SU-DHL-6 (cell line): Measurements from ENCODE around the gene SEZ6L.

Experiments
- EZH2phosphoT487 ChIP-seq: fragments of 200-600 bp; sonication (generic), shearing (Covaris generic); conservative IDR thresholded peaks from 2 replicates; pipeline ENCODE4 v1.6.1; 2018; ENCODE audit warnings: mild to moderate bottlenecking, antibody characterized with exemption, low read length, moderate library complexity, mixed read lengths
- TF ChIP-seq, protein P1 (sequence below): fragments of 200-600 bp; sonication (generic); IDR thresholded peaks from one replicate; pipeline ENCODE4 v1.5.1; 2017; ENCODE audit warnings: antibody characterized with exemption, mild to moderate bottlenecking, low read length, moderate library complexity; ENCODE audit not compliant: insufficient read depth, poor library complexity, severe bottlenecking

DNA sequence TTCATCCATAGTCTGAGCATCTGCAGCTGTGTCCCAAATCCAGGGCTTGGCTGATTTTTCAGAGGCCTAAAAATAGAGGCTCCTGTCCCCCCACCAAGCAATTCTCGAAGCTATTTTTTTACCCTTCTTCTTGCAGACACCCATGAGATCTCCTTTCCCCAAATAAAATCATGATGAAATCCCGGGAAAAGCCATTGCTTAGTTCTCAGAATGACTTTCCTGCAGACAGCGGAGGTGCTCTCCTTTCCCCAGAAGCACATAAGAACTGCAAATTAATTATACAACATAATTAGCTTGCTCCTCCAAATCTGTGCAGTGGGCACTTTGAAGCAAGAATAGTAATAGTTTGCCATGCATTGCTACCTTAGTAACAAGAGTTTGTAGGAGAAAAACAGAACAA is 176.2 kb downstream of the SEZ6L start:
- TF ChIP-seq, protein P1, sequence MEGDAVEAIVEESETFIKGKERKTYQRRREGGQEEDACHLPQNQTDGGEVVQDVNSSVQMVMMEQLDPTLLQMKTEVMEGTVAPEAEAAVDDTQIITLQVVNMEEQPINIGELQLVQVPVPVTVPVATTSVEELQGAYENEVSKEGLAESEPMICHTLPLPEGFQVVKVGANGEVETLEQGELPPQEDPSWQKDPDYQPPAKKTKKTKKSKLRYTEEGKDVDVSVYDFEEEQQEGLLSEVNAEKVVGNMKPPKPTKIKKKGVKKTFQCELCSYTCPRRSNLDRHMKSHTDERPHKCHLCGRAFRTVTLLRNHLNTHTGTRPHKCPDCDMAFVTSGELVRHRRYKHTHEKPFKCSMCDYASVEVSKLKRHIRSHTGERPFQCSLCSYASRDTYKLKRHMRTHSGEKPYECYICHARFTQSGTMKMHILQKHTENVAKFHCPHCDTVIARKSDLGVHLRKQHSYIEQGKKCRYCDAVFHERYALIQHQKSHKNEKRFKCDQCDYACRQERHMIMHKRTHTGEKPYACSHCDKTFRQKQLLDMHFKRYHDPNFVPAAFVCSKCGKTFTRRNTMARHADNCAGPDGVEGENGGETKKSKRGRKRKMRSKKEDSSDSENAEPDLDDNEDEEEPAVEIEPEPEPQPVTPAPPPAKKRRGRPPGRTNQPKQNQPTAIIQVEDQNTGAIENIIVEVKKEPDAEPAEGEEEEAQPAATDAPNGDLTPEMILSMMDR, result no peak
- no peak for TF ChIP-seq EZH2phosphoT487
